Esophagus mucosa (tissue), 1 donor: ENCODE results near the gene NEURL4. TPM values are rescaled to one million over a fixed set of nuclear protein-coding genes. Genes with fewer than 3 reads are reported as not detected.

Experiments
- total RNA-seq: library from RNA; stranded (reverse); gene quantifications from one replicate; pipeline ENCODE4 v1.2.4, GENCODE V29; 2023
- donor health status: DM: yes; HTN: yes; CAD: no.

Gene NEURL4
- total RNA-seq, 1 donor from 2014 or later: 13.5 TPM

Other genes starting within 250 kb of the NEURL4 start
- 0.92 TPM for gene CLEC10A, start 249.1 kb downstream of the NEURL4 start, total RNA-seq
- gene ASGR2, start 214.5 kb downstream of the NEURL4 start, total RNA-seq: 0.24 TPM
- 1.00 TPM for gene ASGR1, start 150.0 kb downstream of the NEURL4 start, total RNA-seq
- gene DLG4, start 109.5 kb downstream of the NEURL4 start, total RNA-seq: 3.1 TPM
- gene ACADVL, start 109.4 kb downstream of the NEURL4 start, total RNA-seq: 311 TPM
- 32.7 TPM for gene DVL2, start 94.8 kb downstream of the NEURL4 start, total RNA-seq
- 33.6 TPM for gene PHF23, start 89.9 kb downstream of the NEURL4 start, total RNA-seq
- 268 TPM for gene GABARAP, start 86.9 kb downstream of the NEURL4 start, total RNA-seq
- gene CTDNEP1, start 77.6 kb downstream of the NEURL4 start, total RNA-seq: 87.6 TPM
- gene ELP5, start 77.1 kb downstream of the NEURL4 start, total RNA-seq: 40.3 TPM
- 279 TPM for gene CLDN7, start 66.9 kb downstream of the NEURL4 start, total RNA-seq
- 0.68 TPM for gene SLC2A4, start 47.6 kb downstream of the NEURL4 start, total RNA-seq
- gene YBX2, start 34.7 kb downstream of the NEURL4 start, total RNA-seq: 0.96 TPM
- gene EIF5A, start 21.7 kb downstream of the NEURL4 start, total RNA-seq: 623 TPM
- 38.9 TPM for gene GPS2, start 14.0 kb downstream of the NEURL4 start, total RNA-seq
- gene ACAP1, start 7.2 kb upstream of the NEURL4 start, total RNA-seq: 3.8 TPM
- gene KCTD11, start 22.8 kb upstream of the NEURL4 start, total RNA-seq: 32.9 TPM
- gene TMEM95, start 25.8 kb upstream of the NEURL4 start, total RNA-seq: not detected
- 6.1 TPM for gene TNK1, start 51.8 kb upstream of the NEURL4 start, total RNA-seq
- 23.1 TPM for gene PLSCR3, start 65.2 kb upstream of the NEURL4 start, total RNA-seq
- gene TMEM256, start 74.8 kb upstream of the NEURL4 start, total RNA-seq: 92.8 TPM
- 3.0 TPM for gene NLGN2, start 78.5 kb upstream of the NEURL4 start, total RNA-seq
- gene SPEM1, start 91.0 kb upstream of the NEURL4 start, total RNA-seq: not detected
- not detected for gene SPEM2, start 96.3 kb upstream of the NEURL4 start, total RNA-seq
- gene SPEM3, start 99.5 kb upstream of the NEURL4 start, total RNA-seq: not detected
- gene TMEM102, start 106.1 kb upstream of the NEURL4 start, total RNA-seq: 8.2 TPM
- gene FGF11, start 110.2 kb upstream of the NEURL4 start, total RNA-seq: 8.6 TPM
- gene CHRNB1, start 115.7 kb upstream of the NEURL4 start, total RNA-seq: 4.9 TPM
- gene ZBTB4, start 150.3 kb upstream of the NEURL4 start, total RNA-seq: 21.0 TPM
- gene SLC35G6, start 152.1 kb upstream of the NEURL4 start, total RNA-seq: not detected
- 116 TPM for gene POLR2A, start 155.0 kb upstream of the NEURL4 start, total RNA-seq
- 2.7 TPM for gene TNFSF12, start 219.7 kb upstream of the NEURL4 start, total RNA-seq
- 6.4 TPM for gene TNFSF13, start 229.4 kb upstream of the NEURL4 start, total RNA-seq
- gene SENP3, start 232.6 kb upstream of the NEURL4 start, total RNA-seq: 34.5 TPM